SH-SY5Y (cell line): ENCODE results near the gene ERVH48-1.

Experiments used
- GATA2 ChIP-seq: IDR thresholded peaks from 2 replicates; pipeline ENCODE4 v1.6.1; 2011; ENCODE audit warnings: mild to moderate bottlenecking, low read depth, low read length
- GATA3 ChIP-seq: IDR thresholded peaks from 2 replicates; pipeline ENCODE4 v1.6.1; 2011; ENCODE audit warnings: low read depth, mild to moderate bottlenecking, low read length, moderate library complexity

DNA sequence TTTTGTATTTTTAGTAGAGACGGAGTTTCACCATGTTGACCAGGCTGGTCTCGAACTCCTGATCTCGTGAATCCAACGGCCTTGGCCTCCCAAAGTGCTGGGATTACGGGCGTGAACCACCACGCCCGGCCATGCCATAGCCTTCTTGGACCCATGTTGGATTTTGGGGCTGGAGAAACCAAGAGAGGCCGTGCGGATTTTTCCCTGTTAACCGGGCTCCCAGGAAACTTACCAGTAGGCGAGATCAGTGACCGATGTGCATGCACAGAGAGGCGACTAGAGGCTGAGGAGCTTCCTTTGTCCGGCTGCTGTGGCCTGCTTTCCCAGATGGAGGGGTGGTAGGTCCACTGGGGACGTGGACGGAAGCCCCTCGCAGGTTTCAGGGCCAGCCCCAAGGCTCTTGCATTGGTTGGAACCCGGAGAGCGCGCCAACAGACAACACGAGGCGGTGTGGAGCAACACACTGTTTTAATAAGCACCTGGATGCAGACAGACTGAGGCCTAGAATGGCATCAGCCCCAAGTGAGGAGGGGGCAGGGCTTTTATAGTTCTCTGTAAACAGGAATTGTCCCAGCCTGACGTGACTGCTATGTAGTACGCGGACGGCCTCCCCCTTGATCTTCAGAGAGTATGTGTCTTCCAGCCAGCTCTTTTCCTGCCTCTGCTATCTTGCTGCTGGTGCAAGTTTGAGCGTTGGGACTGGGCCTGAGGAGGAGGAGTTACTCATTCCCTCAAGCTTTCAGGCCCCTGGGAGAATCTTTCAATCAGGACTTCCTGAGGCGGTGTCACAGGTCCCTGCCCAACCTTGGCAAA is at the start of gene ERVH48-1:
- TF ChIP-seq GATA3 (no peak), GATA2 (no peak)
